GM23248 (cell line): ENCODE results near the gene LGALS1.

Experiments used
- EZH2 ChIP-seq: fragments of 200-600 bp; sonication (generic); IDR thresholded peaks from 2 replicates; pipeline ENCODE4 v1.6.1; 2018; ENCODE audit warnings: antibody characterized with exemption, mild to moderate bottlenecking; ENCODE audit not compliant: insufficient read depth, poor library complexity, severe bottlenecking
- EZH2phosphoT487 ChIP-seq: fragments of 200-600 bp; sonication (generic); IDR thresholded peaks from 2 replicates; pipeline ENCODE4 v1.6.1; 2018; ENCODE audit warnings: antibody characterized with exemption, moderate library complexity, mild to moderate bottlenecking, low read depth; ENCODE audit not compliant: insufficient read depth

DNA sequence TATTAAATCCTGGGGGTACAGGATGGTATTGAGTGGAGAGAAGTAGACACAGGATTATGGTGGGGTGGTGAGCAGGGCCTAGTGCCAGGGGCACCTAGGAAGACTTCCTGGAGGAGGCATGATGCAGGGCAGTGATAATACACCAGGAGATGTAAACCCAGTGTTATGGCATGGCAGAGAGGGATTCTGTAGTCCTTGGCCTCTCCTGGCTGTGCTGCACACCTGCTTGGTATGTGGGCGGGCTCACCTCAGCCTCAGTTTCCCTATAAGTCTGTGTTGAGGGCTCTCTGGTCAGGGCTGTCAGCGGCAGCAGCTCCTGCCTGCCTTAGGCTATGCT is 14.8 kb upstream of the LGALS1 start:
- no peak for TF ChIP-seq EZH2
- TF ChIP-seq EZH2phosphoT487, result no peak
